HG02973 (cell line): Measurements from ENCODE around the gene RAB3C.
"Not testable (repeated sequence)": the region's sequence is repeated elsewhere in the genome, so short reads cannot be mapped to it uniquely, and the experiment has no call there.

Experiments
- ATAC-seq: cut with Tn5 transposase; IDR thresholded peaks from one replicate; pipeline ENCODE4 v1.9.1; 2021; ENCODE audit warnings: moderate library complexity; ENCODE audit not compliant: unreplicated experiment

Gene RAB3C

GRCh38 chr5:58582803-58583491, at the start of gene RAB3C:
RAB3C (plus strand) TSS chr5:58583075; CDS start chr5:58583209, 134 bp downstream.
- peak; percentile 100 for ATAC-seq

- ATAC-seq = not testable (repeated sequence)
Measured at GRCh38 chr5:58541935-58542334, 40.9 kb upstream of the RAB3C start.

GRCh38 chr5:58542709-58543108, 40.2 kb upstream of the RAB3C start:
- no peak for ATAC-seq

- no peak for ATAC-seq
Measured at GRCh38 chr5:58543723-58544122, 39.2 kb upstream of the RAB3C start.

- no peak for ATAC-seq
Measured at GRCh38 chr5:58544195-58544594, 38.7 kb upstream of the RAB3C start.

DNA sequence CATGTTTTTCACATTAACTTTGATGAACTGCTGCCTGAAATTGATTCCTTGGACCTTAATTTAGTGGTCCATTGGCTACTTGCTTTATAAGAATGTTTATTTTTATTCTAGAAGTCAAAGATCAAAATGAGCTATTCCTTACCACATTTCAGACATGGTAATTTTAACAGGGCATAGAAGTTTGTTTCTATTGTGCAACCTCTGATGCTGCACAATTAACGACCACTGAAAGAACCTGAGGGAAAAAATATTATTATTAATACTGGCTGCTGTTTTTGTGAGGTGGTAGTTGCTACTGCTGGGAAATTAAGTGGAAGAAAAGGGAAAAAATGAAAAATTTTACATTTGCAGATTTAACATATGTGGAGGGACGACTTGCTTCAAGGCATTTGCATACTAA, 37.9 kb upstream of the RAB3C start:
- ATAC-seq = no peak

GRCh38 chr5:58545912-58546311, 37.0 kb upstream of the RAB3C start:
- peak; percentile 100 for ATAC-seq

DNA sequence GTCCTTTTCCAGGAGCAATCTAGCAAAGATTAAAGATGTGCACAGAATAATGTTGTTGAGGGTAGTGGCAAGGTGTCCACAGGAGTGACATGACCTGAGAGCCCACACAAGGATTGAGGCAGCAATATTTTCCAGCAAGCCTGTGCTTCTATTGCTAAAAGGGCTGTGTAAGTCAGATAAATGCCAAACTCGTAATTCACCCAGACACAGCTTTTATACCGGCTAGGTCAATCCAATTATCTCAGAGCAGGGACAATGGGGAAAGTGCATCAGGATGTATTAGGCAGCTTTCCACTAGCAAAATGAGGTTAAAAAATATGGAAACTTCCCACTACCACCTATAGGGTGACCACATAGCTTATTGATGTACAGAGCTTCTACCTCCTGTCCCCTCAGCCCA, 34.8 kb upstream of the RAB3C start:
- ATAC-seq = no peak

GRCh38 chr5:58551492-58551891, 31.4 kb upstream of the RAB3C start:
- ATAC-seq = no peak

GRCh38 chr5:58557665-58558338, 25.1 kb upstream of the RAB3C start:
- not testable (repeated sequence) for ATAC-seq

- ATAC-seq = not testable (repeated sequence)
Measured at GRCh38 chr5:58563016-58563700, 19.7 kb upstream of the RAB3C start.

DNA sequence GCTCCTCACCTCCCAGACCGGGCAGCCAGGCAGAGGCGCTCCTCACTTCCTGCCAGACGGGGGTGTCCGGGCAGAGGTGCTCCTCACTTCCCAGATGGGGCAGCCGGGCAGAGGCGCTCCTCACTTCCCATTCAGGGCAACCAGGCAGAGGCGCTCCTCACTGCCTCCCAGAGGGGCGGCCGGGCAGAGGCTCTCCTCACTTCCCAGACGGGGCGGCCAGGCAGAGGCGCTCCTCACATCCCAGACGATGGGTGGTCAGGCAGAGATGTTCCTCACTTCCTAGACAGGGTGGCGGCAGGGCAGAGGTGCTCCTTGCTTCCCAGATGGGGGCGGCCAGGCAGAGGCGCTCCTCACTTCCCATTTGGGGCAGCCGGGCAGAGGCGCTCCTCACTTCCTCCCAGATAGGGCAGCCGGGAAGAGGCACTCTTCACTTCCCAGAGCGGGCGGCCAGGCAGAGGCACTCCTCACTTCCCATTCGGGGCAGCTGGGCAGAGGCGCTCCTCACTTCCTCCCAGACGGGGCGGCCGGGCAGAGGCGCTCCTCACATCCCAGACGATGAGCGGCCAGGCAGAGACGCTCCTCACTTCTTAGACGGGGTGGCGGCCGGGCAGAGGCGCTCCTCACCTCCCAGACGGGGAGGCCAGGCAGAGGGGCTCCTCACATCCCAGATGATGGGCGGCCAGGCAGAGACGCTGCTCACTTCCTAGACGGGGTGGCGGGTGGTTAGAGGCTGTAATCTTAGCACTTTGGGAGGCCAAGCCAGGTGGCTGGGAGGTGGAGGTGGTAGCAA, 18.6 kb upstream of the RAB3C start:
- not testable (repeated sequence) for ATAC-seq

- no peak for ATAC-seq
Measured at GRCh38 chr5:58565033-58565432, 17.8 kb upstream of the RAB3C start.

GRCh38 chr5:58571501-58571900, 11.4 kb upstream of the RAB3C start:
- no peak for ATAC-seq

- not testable (repeated sequence) for ATAC-seq
Measured at GRCh38 chr5:58572973-58573372, 9.9 kb upstream of the RAB3C start.

DNA sequence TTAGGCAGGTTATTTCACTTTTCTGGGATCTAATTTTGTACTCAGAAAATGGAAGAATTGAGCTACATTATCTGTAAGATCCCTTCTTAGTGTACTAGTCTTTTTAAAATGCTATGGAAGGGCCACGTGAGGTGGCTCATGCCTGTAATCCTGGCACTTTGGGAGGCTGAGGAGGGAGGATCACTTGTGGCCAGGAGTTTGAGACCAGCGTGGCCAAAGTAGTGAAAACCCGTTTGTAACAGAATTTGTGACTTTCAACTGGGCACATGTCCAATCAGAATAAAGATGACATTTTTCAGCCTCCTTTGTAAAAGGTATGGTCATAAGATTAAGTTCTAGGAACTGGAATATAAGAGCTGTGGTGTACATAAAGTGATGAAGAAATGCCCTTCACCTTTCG, 3.1 kb upstream of the RAB3C start:
- no peak for ATAC-seq

DNA sequence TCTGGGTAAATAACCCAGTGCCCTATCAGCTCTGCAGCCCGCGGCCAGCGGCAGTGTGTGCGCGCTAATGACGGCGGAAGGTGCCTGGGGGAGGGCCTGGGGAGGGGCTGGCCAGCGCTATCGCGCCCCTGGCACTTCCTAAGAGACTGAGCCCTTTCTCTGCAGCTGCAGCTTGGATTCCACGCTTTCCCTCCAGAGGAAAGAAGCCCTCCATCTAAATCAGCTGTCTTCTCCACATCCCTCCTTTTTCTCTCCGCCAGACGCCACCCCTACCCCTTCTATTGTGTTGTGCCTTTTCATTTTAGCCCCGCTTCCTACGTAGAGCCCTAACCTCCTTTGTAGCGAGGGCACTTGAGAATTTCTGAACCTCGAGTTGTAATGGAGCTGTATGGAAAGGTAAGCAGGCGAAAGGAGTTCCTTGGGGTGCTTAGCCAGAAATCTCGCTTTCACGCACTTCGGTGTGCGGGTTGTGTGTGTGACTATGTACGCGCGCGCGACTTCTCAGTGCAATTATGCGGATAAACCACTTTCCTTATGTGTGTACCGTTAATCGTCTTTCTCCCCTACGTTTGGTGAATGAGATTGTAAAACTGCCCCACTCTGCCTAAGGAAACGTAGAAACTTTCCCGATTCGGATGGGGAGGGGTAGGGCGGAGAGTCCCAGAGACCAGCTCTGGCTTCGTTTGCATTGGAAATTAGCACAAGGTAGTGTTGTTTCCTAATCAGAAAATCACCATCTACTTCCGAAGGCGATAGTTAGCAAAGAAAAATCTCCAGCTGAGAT, 664 bp upstream of the RAB3C start:
- ATAC-seq = peak; percentile 19

- ATAC-seq = no peak
Measured at GRCh38 chr5:58595952-58596351, 13.1 kb downstream of the RAB3C start.

- ATAC-seq = no peak
Measured at GRCh38 chr5:58598440-58598839, 15.6 kb downstream of the RAB3C start.

DNA sequence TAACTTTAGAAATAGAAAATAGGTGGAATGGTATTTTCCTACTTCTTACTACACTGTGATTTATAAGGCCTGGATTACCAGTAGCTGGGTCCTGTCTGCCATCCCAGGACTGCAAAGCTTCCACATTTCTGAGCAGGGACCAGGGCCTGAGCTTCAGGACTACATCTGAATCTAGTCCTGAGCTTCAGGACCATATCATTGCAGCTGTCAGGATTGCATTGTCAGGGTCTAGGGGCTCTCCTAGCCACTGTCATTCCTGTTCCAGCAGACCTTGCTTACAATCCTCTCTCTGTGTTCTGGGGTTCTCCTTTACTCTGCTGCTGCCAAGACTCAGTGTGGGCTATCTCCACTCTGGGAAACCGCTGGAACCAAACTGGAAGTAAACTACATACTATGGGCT, 16.3 kb downstream of the RAB3C start:
- no peak for ATAC-seq
